Aorta (tissue), 5 donors: ENCODE measurements around the gene AHNAK2. TPM values are rescaled to one million over a fixed set of nuclear protein-coding genes. Genes with fewer than 3 reads are reported as not detected.

Source experiments
- ATAC-seq: fragments of 200-7000 bp; cut with Tn5 transposase; one replicate; pipeline ENCODE4 v1.9.1; 2022; ENCODE audit warnings: moderate library complexity; ENCODE audit not compliant: low FRiP score
- DNase-seq, 2 donors: peaks; one replicate each; pipeline ENCODE4 v3.0.0-alpha.2; 2020
- H3K27ac ChIP-seq, 2 donors: one replicate each; pipeline ENCODE4 v1.5.1; 2013; ENCODE audit warnings: low read length in 2 of 2, mild to moderate bottlenecking in 2 of 2, moderate library complexity in 2 of 2, control low read depth in 1 of 2, inconsistent platforms in 1 of 2, low read depth in 1 of 2
- H3K27me3 ChIP-seq, 2 donors: one replicate each; pipeline ENCODE4 v1.6.1; 2013; ENCODE audit warnings: control low read depth in 1 of 2, low read length in 1 of 2, mild to moderate bottlenecking in 1 of 2, moderate library complexity in 1 of 2; ENCODE audit not compliant: insufficient read depth in 2 of 2, control insufficient read depth in 1 of 2
- H3K36me3 ChIP-seq, 2 donors: one replicate each; pipeline ENCODE4 v1.6.1; 2013; ENCODE audit warnings: control low read depth in 1 of 2, low read length in 1 of 2, mild to moderate bottlenecking in 1 of 2; ENCODE audit not compliant: insufficient read depth in 2 of 2, control insufficient read depth in 1 of 2
- H3K4me1 ChIP-seq, 2 donors: one replicate each; pipeline ENCODE4 v1.6.1; 2013; ENCODE audit warnings: low read length in 2 of 2, control low read depth in 1 of 2, mild to moderate bottlenecking in 1 of 2, moderate library complexity in 1 of 2; ENCODE audit not compliant: insufficient read depth in 2 of 2, control insufficient read depth in 1 of 2
- H3K4me3 ChIP-seq, 2 donors: one replicate each; pipeline ENCODE4 v1.5.1; 2013; ENCODE audit warnings: low read length in 2 of 2, control low read depth in 1 of 2, mild to moderate bottlenecking in 1 of 2
- H3K9me3 ChIP-seq: one replicate; pipeline ENCODE4 v1.6.1; 2013; ENCODE audit warnings: mild to moderate bottlenecking, low read length; ENCODE audit not compliant: control insufficient read depth
- WGBS, 2 donors: extraction: QIAGEN DNeasy Blood & Tissue Kit; methylation state at CpG; one replicate each; pipeline ENCODE4 v1.1.7; 2013; 5-methylcytosine and 5-hydroxymethylcytosine counted together
- intact Hi-C, 2 donors: fragments of 100-400 bp; cut with DNase I; formaldehyde crosslinking; loops; one replicate each; pipeline versions ENCODE4 v1.14.2 to v1.15.0; 2022
- polyA plus RNA-seq, 2 donors: library from polyadenylated mRNA; stranded (reverse); fragments of 200-250 nt; gene quantifications; one replicate each; pipeline ENCODE4 v1.2.3, GENCODE V29; 2013
- total RNA-seq, 2 donors: library from RNA; stranded (reverse); fragmentation: NEBNext Ultra II Directional; extraction: Animal tissue kit (Norgen Biotek cat#: 25700); gene quantifications; one replicate each; pipeline ENCODE4 v1.2.1, GENCODE V29; 2021
- donor health status: healthy with polysubstance abuse.
- donor health status: Bipolar disorder and iron deficiency.
- donor health status: DM: no; HTN: no; CAD: no.
- donor health status: DM: no; HTN: no; CAD: no.
- donor health status: DM: yes; HTN: yes; CAD: no.

AHNAK2 gene
- total and polyA plus RNA-seq, 4 donors = 4.6 to 61.3 (median 18.0) TPM

GRCh38 chr14:105006831-105007592 lies 28.8 kb upstream of the AHNAK2 start:
- Histone ChIP-seq H3K4me3 (no peak overlapping the region), H3K36me3 (no peaks in the 10 kb centered on the region), H3K9me3 (no peaks in the 10 kb centered on the region), H3K4me1 (no peaks in the 10 kb centered on the region), H3K27me3 (no peaks in the 10 kb centered on the region), H3K27ac (no peak overlapping the region)
- intact Hi-C loops = no loop called here
- no peak for ATAC-seq
- DNase-seq = peak in 1 of 2 donors; percentile 67
- WGBS, 2 donors = 83 to 85% methylated on average over 21 of the region's 21 CpGs

GRCh38 chr14:105005929-105006830 lies 28.0 kb upstream of the AHNAK2 start:
- Histone ChIP-seq H3K4me1 (no peaks in the 10 kb centered on the region), H3K4me3 (no peak overlapping the region), H3K27me3 (no peaks in the 10 kb centered on the region), H3K9me3 (no peaks in the 10 kb centered on the region), H3K27ac (no peak overlapping the region), H3K36me3 (no peaks in the 10 kb centered on the region)
- peak in 1 of 2 donors; percentile 63 for DNase-seq
- 85 to 86% methylated on average over 21 of the region's 21 CpGs for WGBS, 2 donors
- peak; percentile 13 for ATAC-seq
- intact Hi-C loops = no loop called here

GRCh38 chr14:105005329-105005928 lies 27.3 kb upstream of the AHNAK2 start:
- Histone ChIP-seq H3K4me3 (no peak overlapping the region), H3K27ac (no peak overlapping the region), H3K9me3 (no peaks in the 10 kb centered on the region), H3K27me3 (no peaks in the 10 kb centered on the region), H3K36me3 (no peaks in the 10 kb centered on the region), H3K4me1 (no peaks in the 10 kb centered on the region)
- intact Hi-C loops = no loop called here
- peak; percentile 41 for ATAC-seq
- 90 to 93% methylated on average over 19 to 20 of the region's 20 CpGs for WGBS, 2 donors
- DNase-seq = peak in 1 of 2 donors; percentile 42

GRCh38 chr14:104999361-104999760 lies 21.2 kb upstream of the AHNAK2 start:
- H3K27me3 ChIP-seq = no peaks in the 10 kb centered on the region
- intact Hi-C loops = no loop called here
- H3K9me3 ChIP-seq = no peaks in the 10 kb centered on the region
- H3K4me3 ChIP-seq = no peak overlapping the region
- H3K27ac ChIP-seq = no peak overlapping the region
- WGBS, 2 donors = 96% methylated on average over 3 of the region's 3 CpGs
- peak in 1 of 2 donors; percentile 63 for DNase-seq
- no peaks in the 10 kb centered on the region for H3K4me1 ChIP-seq
- H3K36me3 ChIP-seq = no peaks in the 10 kb centered on the region
- ATAC-seq = no peak

- H3K36me3 ChIP-seq = no peaks in the 10 kb centered on the region
- H3K9me3 ChIP-seq = no peaks in the 10 kb centered on the region
- no peak overlapping the region for H3K4me3 ChIP-seq
- no peaks in the 10 kb centered on the region for H3K27me3 ChIP-seq
- no peak overlapping the region for H3K27ac ChIP-seq
- H3K4me1 ChIP-seq = no peaks in the 10 kb centered on the region
- no peak for ATAC-seq
- DNase-seq = peak in 1 of 2 donors; percentile 52
- intact Hi-C loops = no loop called here
- WGBS, 2 donors = 68 to 79% methylated on average over 5 of the region's 5 CpGs
Measured at GRCh38 chr14:104998801-104999200, 20.6 kb upstream of the AHNAK2 start.

GRCh38 chr14:104996483-104996882 lies 18.3 kb upstream of the AHNAK2 start:
- ATAC-seq (no peak), DNase-seq (no peak)
- Histone ChIP-seq H3K4me1 (no peaks in the 10 kb centered on the region), H3K9me3 (no peaks in the 10 kb centered on the region), H3K4me3 (no peak overlapping the region), H3K36me3 (no peaks in the 10 kb centered on the region), H3K27ac (no peak overlapping the region), H3K27me3 (no peaks in the 10 kb centered on the region)
- 90 to 91% methylated on average over 13 of the region's 13 CpGs for WGBS, 2 donors
- intact Hi-C loops = no loop called here

- 88 to 91% methylated on average over 5 of the region's 5 CpGs for WGBS, 2 donors
- Histone ChIP-seq H3K36me3 (no peaks in the 10 kb centered on the region), H3K4me3 (no peak overlapping the region), H3K4me1 (no peaks in the 10 kb centered on the region), H3K27ac (no peak overlapping the region), H3K9me3 (no peaks in the 10 kb centered on the region), H3K27me3 (no peaks in the 10 kb centered on the region)
- DNase-seq (no peak), ATAC-seq (no peak)
- intact Hi-C loops = no loop called here
Measured at GRCh38 chr14:104996032-104996431, 17.9 kb upstream of the AHNAK2 start.

- WGBS, 2 donors = 91 to 92% methylated on average over 6 of the region's 6 CpGs
- Histone ChIP-seq H3K27ac (no peak overlapping the region), H3K4me3 (no peak overlapping the region), H3K4me1 (no peaks in the 10 kb centered on the region), H3K27me3 (no peaks in the 10 kb centered on the region), H3K9me3 (no peaks in the 10 kb centered on the region), H3K36me3 (no peaks in the 10 kb centered on the region)
- no peak for ATAC-seq
- no peak for DNase-seq
- intact Hi-C loops = no loop called here
Measured at GRCh38 chr14:104994978-104995377, 16.8 kb upstream of the AHNAK2 start.
